ENCODE measurements around the gene NTSR1.
"Not testable (repeated sequence)": the region's sequence is repeated elsewhere in the genome, so short reads cannot be mapped to it uniquely, and the experiment has no call there.

- not testable (repeated sequence) for TF ChIP-seq EZH2 (IDR thresholded peaks at IDR 0.05; ENCODE audit: insufficient read depth, poor library complexity, severe bottlenecking); EZH2phosphoT487 (IDR thresholded peaks at IDR 0.05; ENCODE audit: insufficient read depth, low read depth)
Observed at GRCh38 chr20:62683660-62684322, 24.8 kb upstream of the NTSR1 start.
